ENCODE data around the gene KIF13A. TPM values are rescaled to one million over a fixed set of nuclear protein-coding genes. Genes with fewer than 3 reads are reported as not detected.
A peak's percentile ranks its signal among the peaks of the same experiment; 100 is the strongest.

KIF13A gene
- total RNA-seq, 1 donor from 2014 or later = 28.9 TPM

DNA sequence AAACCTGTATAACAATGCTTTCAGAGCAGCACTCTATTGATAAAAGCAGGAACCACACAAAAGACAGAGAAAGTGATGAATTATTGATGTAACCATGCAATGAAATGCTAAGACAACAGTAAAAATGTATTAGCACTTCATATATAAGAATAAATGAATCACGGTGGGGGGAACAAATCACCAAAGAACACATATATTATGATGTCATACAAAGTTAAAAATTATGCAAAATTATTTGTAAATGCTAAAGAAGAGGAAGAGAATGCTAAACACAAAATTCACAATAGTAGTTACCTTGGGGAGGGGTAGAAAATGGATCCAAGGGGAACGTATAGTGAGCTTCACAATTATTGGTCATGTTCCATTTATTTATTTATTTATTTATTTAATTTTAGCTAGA, 133.9 kb downstream of the KIF13A start:
- Histone ChIP-seq H3K36me3 (peaks cover 2 to 16% of the 10 kb centered on the region in 2 donors), H3K27me3 (no peaks in the 10 kb centered on the region), H3K4me3 (no peak overlapping the region), H3K27ac (no peak overlapping the region), H3K9me3 (no peaks in the 10 kb centered on the region), H3K4me1 (peaks cover 0 to 14% of the 10 kb centered on the region in 2 donors)
- intact Hi-C loops (cut with DNase I) = no loop called here
- DNase-seq (ENCODE audit: low spot score in 2 of 2) = no peak
- TF ChIP-seq, protein P1, sequence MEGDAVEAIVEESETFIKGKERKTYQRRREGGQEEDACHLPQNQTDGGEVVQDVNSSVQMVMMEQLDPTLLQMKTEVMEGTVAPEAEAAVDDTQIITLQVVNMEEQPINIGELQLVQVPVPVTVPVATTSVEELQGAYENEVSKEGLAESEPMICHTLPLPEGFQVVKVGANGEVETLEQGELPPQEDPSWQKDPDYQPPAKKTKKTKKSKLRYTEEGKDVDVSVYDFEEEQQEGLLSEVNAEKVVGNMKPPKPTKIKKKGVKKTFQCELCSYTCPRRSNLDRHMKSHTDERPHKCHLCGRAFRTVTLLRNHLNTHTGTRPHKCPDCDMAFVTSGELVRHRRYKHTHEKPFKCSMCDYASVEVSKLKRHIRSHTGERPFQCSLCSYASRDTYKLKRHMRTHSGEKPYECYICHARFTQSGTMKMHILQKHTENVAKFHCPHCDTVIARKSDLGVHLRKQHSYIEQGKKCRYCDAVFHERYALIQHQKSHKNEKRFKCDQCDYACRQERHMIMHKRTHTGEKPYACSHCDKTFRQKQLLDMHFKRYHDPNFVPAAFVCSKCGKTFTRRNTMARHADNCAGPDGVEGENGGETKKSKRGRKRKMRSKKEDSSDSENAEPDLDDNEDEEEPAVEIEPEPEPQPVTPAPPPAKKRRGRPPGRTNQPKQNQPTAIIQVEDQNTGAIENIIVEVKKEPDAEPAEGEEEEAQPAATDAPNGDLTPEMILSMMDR (IDR thresholded peaks at IDR 0.05) = no peak

DNA sequence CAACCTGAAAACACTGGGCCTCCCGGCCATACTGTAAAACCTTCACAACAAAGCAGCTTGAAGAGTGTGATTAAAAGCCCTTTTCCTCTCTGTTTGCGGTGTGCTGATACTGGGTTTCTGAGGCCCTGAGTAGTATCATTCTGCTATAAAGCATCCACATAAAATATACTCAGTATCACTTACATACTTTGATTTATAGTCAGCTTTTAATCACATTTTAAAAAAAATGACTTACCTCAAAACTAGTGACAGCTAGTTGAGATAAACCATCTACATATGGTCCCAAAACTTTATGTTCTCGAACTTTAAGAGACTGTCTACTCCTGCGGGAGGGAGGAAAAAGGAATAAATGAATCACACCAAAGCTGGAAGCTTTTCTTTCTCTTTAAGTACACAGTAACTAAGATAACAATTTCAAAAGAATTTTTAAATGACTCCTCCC, 135.7 kb downstream of the KIF13A start:
- peak overlapping the region; percentile 67 to 74 for H3K27ac ChIP-seq

DNA sequence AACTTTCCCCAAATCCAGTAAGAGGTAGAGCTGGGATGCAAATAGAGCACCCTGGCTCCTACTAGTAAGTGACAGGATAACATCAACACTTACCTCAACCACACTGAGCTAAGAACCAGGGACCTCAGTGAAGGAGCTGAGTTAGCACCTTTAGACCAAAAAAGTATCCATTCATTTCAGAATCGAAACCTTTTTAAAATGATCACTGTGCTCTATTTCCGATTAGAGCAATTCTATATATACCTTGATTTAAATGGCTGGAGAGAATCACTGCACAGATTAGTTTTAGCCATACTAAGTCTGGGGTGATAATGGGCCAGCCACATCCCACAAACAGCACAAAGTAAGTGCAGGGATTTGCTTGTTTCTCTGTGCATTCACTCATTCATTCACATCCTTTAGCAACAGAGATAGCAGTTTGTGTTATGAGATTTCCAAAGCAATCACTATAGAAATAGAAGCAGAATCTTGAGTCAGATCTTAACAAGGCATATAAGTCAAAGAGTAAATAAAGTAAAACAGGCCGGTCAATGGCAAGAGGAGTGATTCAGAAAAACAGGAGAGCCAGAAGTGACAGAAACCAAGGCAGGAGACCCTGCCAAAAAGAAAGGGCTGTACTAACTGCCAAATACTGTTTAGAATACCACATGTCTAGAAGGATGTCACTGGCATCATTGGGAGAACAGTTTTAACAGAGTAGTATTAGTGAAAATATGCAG, 136.3 kb downstream of the KIF13A start:
- Histone ChIP-seq H3K36me3 (peaks cover 2 to 17% of the 10 kb centered on the region in 2 donors), H3K27ac (peak overlapping the region; percentile 67 to 74), H3K9me3 (no peaks in the 10 kb centered on the region), H3K4me1 (peaks cover 0 to 14% of the 10 kb centered on the region in 2 donors), H3K27me3 (no peaks in the 10 kb centered on the region), H3K4me3 (no peak overlapping the region)
- TF ChIP-seq, protein P1 (IDR thresholded peaks at IDR 0.05) = no peak
- DNase-seq (ENCODE audit: low spot score in 2 of 2) = no peak
- intact Hi-C loops (cut with DNase I) = no loop called here

More for the DNA sequence above, 135.7 kb downstream of the KIF13A start:
- Histone ChIP-seq H3K27me3 (no peaks in the 10 kb centered on the region), H3K9me3 (no peaks in the 10 kb centered on the region), H3K4me1 (peaks cover 0 to 14% of the 10 kb centered on the region in 2 donors), H3K36me3 (peaks cover 2 to 17% of the 10 kb centered on the region in 2 donors), H3K4me3 (no peak overlapping the region)
- no peak for DNase-seq (ENCODE audit: low spot score in 2 of 2)
- intact Hi-C loops (cut with DNase I) = no loop called here
- TF ChIP-seq, protein P1 (IDR thresholded peaks at IDR 0.05) = no peak

DNA sequence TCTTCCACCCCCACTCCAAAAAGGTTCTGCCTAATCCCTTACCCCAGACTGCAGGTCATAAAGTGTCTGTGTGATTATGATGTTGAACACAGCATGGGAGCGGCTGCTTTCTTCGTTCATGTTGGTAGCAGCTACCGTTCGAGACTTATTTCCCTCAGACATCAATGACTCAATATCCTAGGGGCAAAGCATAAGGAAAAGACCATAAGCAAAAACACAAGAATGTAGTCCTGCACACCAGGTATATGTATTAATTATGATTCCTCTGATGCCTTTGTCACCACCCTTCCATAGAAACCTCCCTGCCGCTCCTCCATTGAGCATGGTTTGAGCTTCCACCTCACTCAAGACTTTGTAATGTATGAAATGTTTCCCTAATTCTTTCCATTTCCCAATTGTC, 137.2 kb downstream of the KIF13A start:
- H3K9me3 ChIP-seq = no peaks in the 10 kb centered on the region
- H3K4me1 ChIP-seq = peaks cover 0 to 14% of the 10 kb centered on the region in 2 donors
- intact Hi-C loops (cut with DNase I) = no loop called here
- DNase-seq (ENCODE audit: low spot score in 2 of 2) = no peak
- no peak overlapping the region for H3K4me3 ChIP-seq
- H3K27ac ChIP-seq = peak overlapping the region; percentile 67 to 74
- peaks cover 2 to 17% of the 10 kb centered on the region in 2 donors for H3K36me3 ChIP-seq
- TF ChIP-seq, protein P1 (IDR thresholded peaks at IDR 0.05) = no peak
- no peaks in the 10 kb centered on the region for H3K27me3 ChIP-seq

DNA sequence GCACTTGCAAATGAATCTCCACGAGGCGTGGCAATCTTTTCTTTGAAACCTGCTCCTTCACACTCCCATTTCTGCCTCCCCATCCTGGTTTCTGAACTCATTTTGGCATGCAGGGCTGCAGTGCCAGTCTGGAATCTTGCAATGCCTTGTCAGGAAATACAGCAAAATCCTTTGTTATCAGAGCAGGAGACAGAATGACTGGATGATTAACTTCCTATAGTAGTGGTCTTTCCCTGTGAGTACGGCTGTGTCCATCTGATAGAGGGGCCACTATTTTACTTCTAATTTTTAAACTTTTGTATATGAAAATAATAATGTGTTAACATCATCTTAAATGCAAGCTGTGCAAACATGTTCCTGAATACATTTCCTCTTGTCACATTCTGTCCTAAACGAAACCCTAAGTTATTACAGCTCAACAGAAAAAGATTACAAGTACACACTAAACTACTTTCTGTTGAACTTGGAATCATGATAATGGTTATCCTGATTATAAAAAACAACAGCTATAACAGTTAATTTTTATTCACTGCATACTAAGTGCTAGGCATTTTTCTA, 140.2 kb downstream of the KIF13A start:
- Histone ChIP-seq H3K27ac (no peak overlapping the region), H3K4me1 (peaks cover 0 to 11% of the 10 kb centered on the region in 2 donors), H3K9me3 (no peaks in the 10 kb centered on the region), H3K36me3 (peaks cover 2 to 17% of the 10 kb centered on the region in 2 donors), H3K27me3 (no peaks in the 10 kb centered on the region), H3K4me3 (no peak overlapping the region)
- TF ChIP-seq, protein P1 (IDR thresholded peaks at IDR 0.05) = no peak
- no peak for DNase-seq (ENCODE audit: low spot score in 2 of 2)
- intact Hi-C loops (cut with DNase I) = no loop called here
